SK-N-MC (cell line): ENCODE data around the gene SMO.

ENCODE experiments used
- DNase-seq: peaks from one replicate; pipeline ENCODE4 v3.0.0-alpha.2; 2011; ENCODE audit warnings: low read depth, low spot score
- H3K27ac ChIP-seq: fragments of 200-600 bp; sonication (generic); 2 replicates; pipeline ENCODE4 v1.5.1; 2016; ENCODE audit warnings: mixed run types
- H3K36me3 ChIP-seq: fragments of 200-600 bp; sonication (generic); 2 replicates; pipeline ENCODE4 v1.6.1; 2017; ENCODE audit warnings: antibody characterized with exemption, low read length, mixed read lengths; ENCODE audit not compliant: insufficient read depth
- H3K4me3 ChIP-seq: fragments of 200-600 bp; sonication (generic); 2 replicates; pipeline ENCODE4 v1.5.1; 2016
- H3K9ac ChIP-seq: fragments of 200-600 bp; sonication (generic); 2 replicates; pipeline ENCODE4 v1.8.0; 2017; ENCODE audit warnings: mixed run types, mixed read lengths; ENCODE audit not compliant: insufficient read length
- H3K9me3 ChIP-seq: fragments of 200-600 bp; sonication (generic); 2 replicates; pipeline ENCODE4 v1.6.1; 2017; ENCODE audit warnings: low read depth, mild to moderate bottlenecking, antibody characterized with exemption, low read length, moderate library complexity, mixed read lengths
- EZH2 ChIP-seq: fragments of 200-600 bp; sonication (generic); IDR thresholded peaks from one replicate; pipeline ENCODE4 v1.6.1; 2017; ENCODE audit warnings: antibody characterized with exemption
- FOXP2 ChIP-seq: optimal IDR thresholded peaks from 2 replicates; pipeline ENCODE3; 2011; ENCODE audit warnings: mild to moderate bottlenecking, moderate library complexity; ENCODE audit not compliant: insufficient read depth; ENCODE audit errors: extremely low read length, control extremely low read depth
- POLR2AphosphoS5 ChIP-seq: IDR thresholded peaks from 2 replicates; pipeline ENCODE4 v1.6.1; 2012; ENCODE audit warnings: mild to moderate bottlenecking, low read depth, low read length, borderline replicate concordance

The SMO gene

DNA sequence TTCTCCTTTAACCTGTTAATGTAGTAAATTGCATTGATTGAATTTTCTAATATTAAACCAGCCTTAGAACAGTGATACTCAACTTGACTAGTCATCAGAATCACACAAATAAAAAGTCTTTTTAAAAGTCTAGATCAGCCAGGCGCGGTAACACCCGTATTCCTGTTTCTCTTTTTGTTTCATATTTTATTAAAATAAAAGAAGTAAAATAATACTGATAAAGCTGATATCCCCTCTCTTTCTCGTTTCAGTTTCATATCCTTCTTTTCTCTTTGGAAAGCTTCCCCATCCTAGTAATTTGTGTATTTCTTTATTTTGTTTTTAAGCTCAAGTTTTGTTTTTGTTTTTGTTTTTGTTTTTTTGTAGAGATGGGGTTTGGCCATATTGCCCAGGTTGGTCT is 9.3 kb downstream of the SMO start:
- no peak for DNase-seq
- H3K36me3 ChIP-seq = peaks cover 9% of the 10 kb centered on the region; the same call in 1 of the 2 replicates
- no peak overlapping the region for H3K27ac ChIP-seq
- H3K9ac ChIP-seq = no peak overlapping the region
- no peak overlapping the region for H3K4me3 ChIP-seq
- H3K9me3 ChIP-seq = no peaks in the 10 kb centered on the region
- TF ChIP-seq POLR2AphosphoS5 = no peak

DNA sequence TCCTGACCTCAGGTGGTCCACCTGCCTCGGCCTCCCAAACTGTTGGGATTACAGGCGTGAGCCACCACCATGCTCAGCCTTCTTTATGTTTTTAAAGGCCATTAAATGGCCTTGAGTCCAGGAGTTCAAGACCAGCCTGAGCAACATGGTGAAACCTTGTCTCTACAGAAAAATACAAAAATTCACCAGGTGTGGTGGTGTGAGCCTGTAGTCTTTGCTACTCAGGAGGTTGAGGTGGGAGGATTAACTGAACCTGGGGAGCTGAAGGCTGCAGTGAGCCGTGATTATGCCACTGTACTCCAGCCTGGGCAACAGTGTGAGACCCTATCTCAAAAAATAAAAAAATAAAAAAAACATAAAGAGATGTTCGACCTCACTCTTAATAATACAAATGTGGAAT is 11.0 kb downstream of the SMO start:
- Histone ChIP-seq H3K4me3 (no peak overlapping the region), H3K27ac (no peak overlapping the region), H3K9me3 (no peaks in the 10 kb centered on the region), H3K36me3 (peaks cover 6% of the 10 kb centered on the region; the same call in 1 of the 2 replicates), H3K9ac (no peak overlapping the region)
- no peak for DNase-seq
- TF ChIP-seq FOXP2 (no peak), POLR2AphosphoS5 (no peak), EZH2 (no peak)

DNA sequence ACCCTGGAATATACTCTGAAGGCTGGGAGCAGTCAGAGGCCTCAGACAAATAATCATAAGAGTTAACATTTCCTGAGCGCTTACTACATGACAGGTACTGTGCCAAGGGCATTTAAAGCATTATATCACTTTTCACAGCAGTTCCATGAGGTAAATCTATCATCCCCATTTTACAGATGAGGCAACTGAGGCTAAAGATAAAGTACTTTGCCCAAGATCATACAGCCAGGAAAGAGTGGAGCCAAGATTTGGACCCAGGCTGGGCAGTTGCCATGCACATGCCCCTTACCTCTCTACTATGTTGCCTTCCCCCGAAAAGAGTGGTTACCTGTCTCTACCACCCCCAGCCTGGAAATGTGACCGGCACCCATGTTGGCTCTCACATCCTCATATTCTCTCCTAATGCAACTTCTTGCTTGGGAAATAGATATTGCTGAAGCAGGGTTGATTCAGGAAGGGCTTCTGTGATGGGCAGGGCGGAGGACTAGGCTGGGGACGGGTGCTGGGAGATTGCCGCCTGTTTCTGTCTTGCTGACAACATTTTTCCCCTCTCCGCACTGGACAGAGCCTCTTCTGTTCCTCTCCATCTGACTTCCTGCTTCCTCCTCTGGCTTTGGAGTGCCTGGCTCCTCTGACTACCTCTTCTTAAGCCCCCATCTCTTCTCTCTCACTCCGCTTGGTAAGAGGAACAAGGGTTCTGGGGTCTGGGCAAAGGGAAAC is 13.8 kb downstream of the SMO start:
- no peak for DNase-seq
- no peak for TF ChIP-seq EZH2
- no peak for TF ChIP-seq POLR2AphosphoS5
- TF ChIP-seq FOXP2 = no peak
- Histone ChIP-seq H3K27ac (no peak overlapping the region), H3K9me3 (no peaks in the 10 kb centered on the region), H3K9ac (no peak overlapping the region), H3K36me3 (peaks cover 13% of the 10 kb centered on the region; the same call in 1 of the 2 replicates), H3K4me3 (no peak overlapping the region)

DNA sequence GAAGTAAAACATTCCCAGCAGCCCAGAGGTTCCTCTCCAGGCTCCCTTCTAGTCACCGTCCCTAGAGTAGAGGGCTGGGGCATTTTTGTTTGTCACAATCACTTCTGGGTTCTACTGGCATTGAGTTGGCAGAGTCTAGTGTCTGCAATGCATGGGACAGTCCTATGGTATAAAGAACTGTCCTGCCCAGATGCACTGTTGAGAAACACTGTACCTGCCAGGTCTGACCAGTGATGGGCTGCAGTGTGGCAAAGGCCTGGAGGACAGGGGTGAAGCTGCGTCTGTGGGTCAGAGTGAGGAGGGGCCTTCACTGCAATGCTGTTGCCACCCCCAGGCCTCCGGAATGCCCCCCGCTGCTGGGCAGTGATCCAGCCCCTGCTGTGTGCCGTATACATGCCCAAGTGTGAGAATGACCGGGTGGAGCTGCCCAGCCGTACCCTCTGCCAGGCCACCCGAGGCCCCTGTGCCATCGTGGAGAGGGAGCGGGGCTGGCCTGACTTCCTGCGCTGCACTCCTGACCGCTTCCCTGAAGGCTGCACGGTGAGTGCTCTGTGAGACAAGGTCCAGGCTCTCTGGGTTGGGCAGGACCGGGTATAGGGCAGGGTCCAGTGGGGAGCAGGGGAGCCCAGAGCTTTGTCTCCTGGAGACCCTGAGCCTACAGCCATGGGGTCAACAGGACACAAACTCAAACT is 14.8 kb downstream of the SMO start:
- TF ChIP-seq FOXP2 (no peak), EZH2 (no peak), POLR2AphosphoS5 (no peak)

DNA sequence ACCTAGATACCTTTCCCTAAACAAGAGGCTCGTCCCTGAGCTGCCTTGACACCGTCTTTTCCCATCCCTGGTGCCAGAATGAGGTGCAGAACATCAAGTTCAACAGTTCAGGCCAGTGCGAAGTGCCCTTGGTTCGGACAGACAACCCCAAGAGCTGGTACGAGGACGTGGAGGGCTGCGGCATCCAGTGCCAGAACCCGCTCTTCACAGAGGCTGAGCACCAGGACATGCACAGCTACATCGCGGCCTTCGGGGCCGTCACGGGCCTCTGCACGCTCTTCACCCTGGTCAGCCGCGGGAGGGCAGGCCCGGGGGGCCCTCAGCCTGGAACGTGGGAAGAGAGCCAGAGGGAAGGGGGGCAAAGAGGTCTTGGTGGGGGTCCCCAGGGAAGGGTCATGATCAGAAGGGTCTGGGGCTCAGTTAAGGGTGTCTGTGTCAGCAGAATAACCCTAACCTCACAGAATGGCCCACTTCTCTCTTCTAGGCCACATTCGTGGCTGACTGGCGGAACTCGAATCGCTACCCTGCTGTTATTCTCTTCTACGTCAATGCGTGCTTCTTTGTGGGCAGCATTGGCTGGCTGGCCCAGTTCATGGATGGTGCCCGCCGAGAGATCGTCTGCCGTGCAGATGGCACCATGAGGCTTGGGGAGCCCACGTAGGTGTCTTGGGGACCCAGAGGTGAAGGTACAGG is 16.8 kb downstream of the SMO start:
- H3K27ac ChIP-seq = no peak overlapping the region
- no peak overlapping the region for H3K9ac ChIP-seq
- H3K9me3 ChIP-seq = no peaks in the 10 kb centered on the region
- H3K36me3 ChIP-seq = peaks cover 20% of the 10 kb centered on the region; the same call in 1 of the 2 replicates
- no peak for DNase-seq
- TF ChIP-seq EZH2 = no peak
- TF ChIP-seq FOXP2 = no peak
- TF ChIP-seq POLR2AphosphoS5 = no peak
- H3K4me3 ChIP-seq = no peak overlapping the region

More for the DNA sequence above, 14.8 kb downstream of the SMO start:
- Histone ChIP-seq H3K27ac (no peak overlapping the region), H3K36me3 (peaks cover 13% of the 10 kb centered on the region; the same call in 1 of the 2 replicates), H3K9me3 (no peaks in the 10 kb centered on the region), H3K4me3 (no peak overlapping the region), H3K9ac (no peak overlapping the region)
- no peak for DNase-seq

DNA sequence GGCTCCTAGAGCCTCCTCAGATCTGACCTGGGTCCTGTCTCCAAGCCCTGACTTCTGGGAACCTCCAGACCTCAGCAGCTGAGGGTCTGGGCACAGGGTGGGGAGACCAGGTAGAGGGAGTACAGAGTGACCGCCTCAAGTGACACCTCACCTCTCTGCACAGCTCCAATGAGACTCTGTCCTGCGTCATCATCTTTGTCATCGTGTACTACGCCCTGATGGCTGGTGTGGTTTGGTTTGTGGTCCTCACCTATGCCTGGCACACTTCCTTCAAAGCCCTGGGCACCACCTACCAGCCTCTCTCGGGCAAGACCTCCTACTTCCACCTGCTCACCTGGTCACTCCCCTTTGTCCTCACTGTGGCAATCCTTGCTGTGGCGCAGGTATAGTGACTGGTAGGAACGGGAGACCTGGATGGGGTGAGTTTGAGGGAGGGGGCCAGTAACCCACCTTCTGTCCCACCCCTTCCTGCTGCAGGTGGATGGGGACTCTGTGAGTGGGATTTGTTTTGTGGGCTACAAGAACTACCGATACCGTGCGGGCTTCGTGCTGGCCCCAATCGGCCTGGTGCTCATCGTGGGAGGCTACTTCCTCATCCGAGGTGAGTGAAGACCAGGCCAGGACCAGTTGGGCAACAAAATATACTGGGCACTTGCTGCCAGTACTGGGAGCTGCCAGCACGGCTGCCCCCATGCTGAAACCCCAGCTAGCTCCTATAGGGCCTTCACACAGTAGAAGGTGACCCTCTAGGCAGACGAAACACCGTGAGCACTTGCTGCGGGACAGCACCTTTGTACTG is 17.8 kb downstream of the SMO start:
- TF ChIP-seq FOXP2 (no peak), EZH2 (no peak), POLR2AphosphoS5 (no peak)
- H3K4me3 ChIP-seq = no peak overlapping the region
- H3K36me3 ChIP-seq = peaks cover 29% of the 10 kb centered on the region; the same call in 1 of the 2 replicates
- no peaks in the 10 kb centered on the region for H3K9me3 ChIP-seq
- no peak for DNase-seq
- H3K9ac ChIP-seq = no peak overlapping the region
- no peak overlapping the region for H3K27ac ChIP-seq

DNA sequence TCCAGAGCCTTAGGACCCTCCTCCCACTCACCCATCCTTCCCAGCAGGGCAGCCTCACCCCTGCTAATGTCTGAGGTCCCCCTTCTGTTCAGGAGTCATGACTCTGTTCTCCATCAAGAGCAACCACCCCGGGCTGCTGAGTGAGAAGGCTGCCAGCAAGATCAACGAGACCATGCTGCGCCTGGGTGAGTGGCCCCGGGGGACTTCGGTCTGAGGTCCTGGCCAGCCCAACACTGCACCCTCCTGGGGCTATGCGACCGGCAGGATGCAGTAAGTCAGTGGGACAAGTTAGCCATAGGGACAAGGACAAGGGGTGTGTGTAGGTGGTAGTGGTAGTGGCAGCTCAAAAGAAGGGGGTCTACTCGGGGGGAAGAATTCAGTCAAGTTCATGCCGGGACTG is 20.2 kb downstream of the SMO start:
- Histone ChIP-seq H3K9ac (no peak overlapping the region), H3K36me3 (peaks cover 37% of the 10 kb centered on the region; the same call in 1 of the 2 replicates), H3K27ac (no peak overlapping the region), H3K9me3 (no peaks in the 10 kb centered on the region), H3K4me3 (no peak overlapping the region)
- no peak for TF ChIP-seq POLR2AphosphoS5
- TF ChIP-seq FOXP2 = no peak
- TF ChIP-seq EZH2 = no peak
- DNase-seq = no peak

DNA sequence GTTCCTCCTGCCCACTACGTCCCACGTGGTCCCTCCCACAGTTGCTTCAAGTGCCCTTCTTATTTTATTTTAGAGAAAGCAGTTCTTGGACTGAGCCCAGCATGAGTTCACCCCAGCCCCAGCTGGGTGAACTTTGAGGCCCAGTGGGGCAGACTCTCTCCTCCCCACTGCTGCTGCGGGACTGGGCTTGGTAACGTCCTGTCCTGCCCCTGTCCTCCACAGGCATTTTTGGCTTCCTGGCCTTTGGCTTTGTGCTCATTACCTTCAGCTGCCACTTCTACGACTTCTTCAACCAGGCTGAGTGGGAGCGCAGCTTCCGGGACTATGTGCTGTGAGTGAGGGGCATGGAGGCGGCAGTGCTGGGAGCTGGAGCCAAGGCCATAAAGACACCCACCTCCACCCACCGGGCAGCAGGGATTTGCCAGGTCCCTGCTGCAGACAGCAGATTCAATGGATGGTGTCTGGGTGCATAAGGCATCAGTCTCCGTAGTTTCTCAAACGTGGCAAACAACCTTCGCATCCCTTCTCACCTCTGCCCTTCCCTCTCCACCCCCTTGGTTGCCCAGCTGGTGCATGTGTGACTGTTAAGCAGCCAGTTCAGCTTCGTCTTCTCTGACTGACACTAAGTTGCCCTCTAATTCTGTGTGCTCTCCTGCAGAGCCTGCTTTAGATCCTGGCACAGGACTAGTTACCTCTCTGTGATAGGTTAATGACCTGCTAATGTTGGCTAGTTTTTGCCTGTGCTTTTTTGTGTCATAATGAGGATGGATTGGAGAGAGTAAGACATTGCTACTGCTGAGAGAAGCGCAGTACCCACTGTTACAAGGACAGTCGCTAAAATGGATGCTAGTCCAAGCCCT is 20.9 kb downstream of the SMO start:
- no peak overlapping the region for H3K27ac ChIP-seq
- no peaks in the 10 kb centered on the region for H3K9me3 ChIP-seq
- no peak overlapping the region for H3K4me3 ChIP-seq
- TF ChIP-seq FOXP2 = no peak
- TF ChIP-seq POLR2AphosphoS5 = no peak
- no peak for TF ChIP-seq EZH2
- H3K9ac ChIP-seq = no peak overlapping the region
- no peak for DNase-seq
- H3K36me3 ChIP-seq = peaks cover 37% of the 10 kb centered on the region; the same call in 1 of the 2 replicates
